Osteocyte (in vitro differentiated cells): ENCODE results near the gene KRT82. TPM values are rescaled to one million over a fixed set of nuclear protein-coding genes. Genes with fewer than 3 reads are reported as not detected.
A peak's percentile ranks its signal among the peaks of the same experiment; 100 is the strongest.

Experiments used
- DNase-seq: peaks from one replicate; pipeline ENCODE4 v3.0.0; 2021; ENCODE audit warnings: mixed read lengths; ENCODE audit not compliant: unreplicated experiment; ENCODE audit errors: extremely low spot score
- H3K27ac Mint-ChIP-seq: one replicate; pipeline ENCODE4 v1.8.0; 2021; ENCODE audit warnings: mild to moderate bottlenecking, mixed read lengths; ENCODE audit not compliant: unreplicated experiment
- H3K27me3 Mint-ChIP-seq: one replicate; pipeline ENCODE4 v1.8.0; 2021; ENCODE audit warnings: mixed read lengths; ENCODE audit not compliant: unreplicated experiment
- H3K36me3 Mint-ChIP-seq: one replicate; pipeline ENCODE4 v1.8.0; 2021; ENCODE audit warnings: mixed read lengths; ENCODE audit not compliant: unreplicated experiment
- H3K4me1 Mint-ChIP-seq: one replicate; pipeline ENCODE4 v1.8.0; 2021; ENCODE audit warnings: mixed read lengths; ENCODE audit not compliant: unreplicated experiment
- H3K4me3 Mint-ChIP-seq: one replicate; pipeline ENCODE4 v1.8.0; 2021; ENCODE audit warnings: mild to moderate bottlenecking, moderate library complexity, mixed read lengths; ENCODE audit not compliant: unreplicated experiment
- H3K9me3 Mint-ChIP-seq: one replicate; pipeline ENCODE4 v1.8.0; 2021; ENCODE audit warnings: mixed read lengths; ENCODE audit not compliant: unreplicated experiment
- CTCF ChIP-seq: fragments of 200-600 bp; sonication (generic); IDR thresholded peaks from 2 replicates; pipeline ENCODE4 v1.5.0; 2021; ENCODE audit warnings: antibody characterized with exemption, mild to moderate bottlenecking, moderate library complexity
- total RNA-seq: library from RNA; stranded (reverse); gene quantifications from 2 replicates; pipeline ENCODE4 v1.2.1, GENCODE V29; 2021

The KRT82 gene
- total RNA-seq, 1 donor from 2014 or later: not detected

DNA sequence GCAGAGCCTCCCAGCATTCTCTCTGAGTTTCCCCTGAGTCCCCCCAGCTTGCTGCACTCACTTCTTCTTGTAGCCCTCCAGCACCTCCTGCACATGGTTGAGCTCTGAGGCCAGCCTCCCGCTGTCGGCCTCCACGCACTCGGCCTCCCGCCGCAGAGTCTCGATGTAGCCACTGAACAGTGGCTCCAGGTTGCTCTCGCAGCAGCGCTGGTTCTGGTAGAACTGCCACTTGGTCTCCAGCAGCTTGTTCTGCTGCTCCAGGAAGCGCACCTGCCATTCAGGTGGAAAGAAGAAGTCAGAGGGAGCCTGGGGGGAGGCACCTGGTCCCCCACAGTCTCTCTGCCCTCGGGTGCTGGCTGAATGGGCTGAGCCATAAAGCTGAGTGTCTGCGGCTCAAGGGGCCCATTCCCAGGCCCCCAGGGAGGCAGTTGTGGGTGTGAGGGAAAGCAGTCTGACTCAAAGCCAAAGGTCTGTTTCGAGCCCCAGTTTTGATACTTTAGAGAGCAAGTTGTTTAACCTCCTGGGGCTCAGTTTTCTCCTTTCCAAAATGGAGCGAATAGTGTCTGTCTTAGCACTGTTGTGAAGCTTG lies 41.1 kb downstream of the KRT82 start:
- Mint-ChIP-seq H3K27ac (no peak overlapping the region), H3K36me3 (no peaks in the 10 kb centered on the region), H3K4me1 (no peaks in the 10 kb centered on the region), H3K4me3 (no peak overlapping the region), H3K27me3 (peaks cover 29% of the 10 kb centered on the region), H3K9me3 (no peaks in the 10 kb centered on the region)
- DNase-seq: no peak
- no peak for TF ChIP-seq CTCF

- H3K36me3 Mint-ChIP-seq: no peaks in the 10 kb centered on the region
- H3K4me1 Mint-ChIP-seq: peaks cover 4% of the 10 kb centered on the region
- no peaks in the 10 kb centered on the region for H3K9me3 Mint-ChIP-seq
- DNase-seq: no peak
- TF ChIP-seq CTCF: no peak
- H3K4me3 Mint-ChIP-seq: no peak overlapping the region
- H3K27me3 Mint-ChIP-seq: peaks cover 30% of the 10 kb centered on the region
- H3K27ac Mint-ChIP-seq: no peak overlapping the region
Measured at GRCh38 chr12:52364061-52364460, 42.1 kb downstream of the KRT82 start.

- no peak overlapping the region for H3K27ac Mint-ChIP-seq
- no peak overlapping the region for H3K4me3 Mint-ChIP-seq
- H3K36me3 Mint-ChIP-seq: no peaks in the 10 kb centered on the region
- peaks cover 4% of the 10 kb centered on the region for H3K4me1 Mint-ChIP-seq
- peaks cover 24% of the 10 kb centered on the region for H3K27me3 Mint-ChIP-seq
- no peak for DNase-seq
- no peaks in the 10 kb centered on the region for H3K9me3 Mint-ChIP-seq
- TF ChIP-seq CTCF: no peak
Measured at GRCh38 chr12:52363111-52363679, 42.9 kb downstream of the KRT82 start.

DNA sequence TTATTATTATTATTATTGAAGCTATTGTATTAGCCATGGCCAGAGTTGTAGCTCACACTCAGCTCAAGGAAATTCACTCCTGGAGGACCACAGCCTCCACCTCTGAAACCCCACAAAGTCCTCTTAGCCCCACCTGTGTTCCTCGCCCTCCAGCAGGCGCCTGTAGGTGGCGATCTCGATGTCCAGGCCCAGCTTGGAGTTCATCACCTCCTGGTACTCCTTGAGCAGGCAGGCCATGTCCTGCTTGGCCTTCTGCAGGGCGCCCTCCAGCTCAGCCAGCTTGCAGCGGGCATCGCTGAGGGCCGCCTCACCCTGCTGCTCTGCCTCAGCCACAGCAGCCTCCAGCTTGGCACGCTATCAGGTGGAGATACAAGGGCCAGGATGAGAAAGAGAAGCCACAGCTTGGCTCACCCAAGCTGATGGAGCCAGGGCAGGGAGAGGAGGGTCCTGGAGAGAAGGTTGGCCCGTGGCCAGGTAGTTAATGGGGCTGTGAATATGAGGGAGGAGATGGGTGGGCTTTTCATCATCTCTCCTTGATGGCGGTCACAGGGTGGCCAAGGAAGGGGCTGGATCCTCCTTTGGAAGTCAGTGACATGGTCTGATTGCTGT lies 43.9 kb downstream of the KRT82 start:
- H3K36me3 Mint-ChIP-seq: no peaks in the 10 kb centered on the region
- peaks cover 4% of the 10 kb centered on the region for H3K4me1 Mint-ChIP-seq
- no peaks in the 10 kb centered on the region for H3K9me3 Mint-ChIP-seq
- no peak for DNase-seq
- H3K4me3 Mint-ChIP-seq: no peak overlapping the region
- peaks cover 24% of the 10 kb centered on the region for H3K27me3 Mint-ChIP-seq
- H3K27ac Mint-ChIP-seq: no peak overlapping the region
- TF ChIP-seq CTCF: peak; percentile 22

- peaks cover 24% of the 10 kb centered on the region for H3K27me3 Mint-ChIP-seq
- H3K27ac Mint-ChIP-seq: no peak overlapping the region
- peaks cover 4% of the 10 kb centered on the region for H3K4me1 Mint-ChIP-seq
- no peak for DNase-seq
- no peaks in the 10 kb centered on the region for H3K36me3 Mint-ChIP-seq
- no peak overlapping the region for H3K4me3 Mint-ChIP-seq
- no peak for TF ChIP-seq CTCF
- no peaks in the 10 kb centered on the region for H3K9me3 Mint-ChIP-seq
Measured at GRCh38 chr12:52361553-52361952, 44.6 kb downstream of the KRT82 start.
